ENCODE measurements around the gene RPTOR.

DNA sequence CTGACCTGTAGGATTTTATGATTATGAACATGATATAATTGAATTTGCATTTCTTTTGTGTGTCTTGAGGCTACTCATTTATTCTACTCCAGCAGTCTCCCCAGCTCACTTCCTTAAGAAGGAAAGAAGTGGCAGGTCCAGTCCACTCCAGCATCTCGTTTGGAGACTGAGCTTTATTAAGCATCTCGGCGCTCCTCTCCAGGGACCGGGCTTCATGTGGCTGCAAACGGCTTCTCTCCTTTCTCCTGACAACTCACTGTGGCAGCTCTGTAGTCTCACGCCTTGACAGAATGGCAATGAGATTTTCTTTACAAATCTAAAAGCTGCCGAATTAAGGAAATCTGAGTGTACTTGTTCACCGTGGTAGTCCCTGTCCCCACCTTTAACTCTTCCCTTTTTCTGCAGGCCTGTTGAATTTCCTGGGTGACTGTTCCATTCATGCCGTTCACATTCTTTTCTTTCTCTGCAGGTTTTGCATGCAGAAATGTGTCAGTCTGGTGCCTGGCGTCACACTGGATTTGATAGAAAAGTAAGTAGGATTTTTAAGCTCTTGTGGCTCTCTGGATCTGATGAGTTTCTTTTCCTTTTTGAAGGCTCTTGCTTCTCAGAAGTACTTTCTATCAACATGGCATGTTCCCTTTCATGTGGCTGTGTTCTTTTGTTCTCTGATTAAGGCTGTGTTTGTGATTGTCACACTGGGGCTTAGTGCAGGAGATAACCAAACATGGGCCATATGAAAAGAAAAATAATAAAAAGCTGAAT is 246.5 kb downstream of the RPTOR start:
- no peak for TF ChIP-seq POLR2A (IDR thresholded peaks at IDR 0.05)
- no peak for TF ChIP-seq CTCF (IDR thresholded peaks at IDR 0.05)
